GM12864 (cell line): ENCODE results near the gene PDE6B.
"Not testable (repeated sequence)": the region's sequence is repeated elsewhere in the genome, so short reads cannot be mapped to it uniquely, and the experiment has no call there.

Experiments used
- DNase-seq: peaks from one replicate; pipeline ENCODE4 v3.0.0-alpha.2; 2011; ENCODE audit warnings: low read depth
- H3K4me3 ChIP-seq: 2 replicates; pipeline ENCODE4 v1.5.1; 2011; ENCODE audit warnings: mild to moderate bottlenecking, low read depth, low read length, control low read depth
- CTCF ChIP-seq: IDR thresholded peaks from 2 replicates; pipeline ENCODE4 v1.5.1; 2011; ENCODE audit warnings: low read depth, mild to moderate bottlenecking, moderate library complexity, low read length, control low read depth, inconsistent platforms; ENCODE audit errors: missing control alignments

The PDE6B gene

GRCh38 chr4:589219-589963 is 36.0 kb upstream of the PDE6B start:
- H3K4me3 ChIP-seq = no peak overlapping the region
- no peak for DNase-seq
- no peak for TF ChIP-seq CTCF

GRCh38 chr4:590313-590841 is 35.0 kb upstream of the PDE6B start:
- no peak overlapping the region for H3K4me3 ChIP-seq
- TF ChIP-seq CTCF = no peak
- no peak for DNase-seq

- H3K4me3 ChIP-seq, DNase-seq: not testable (repeated sequence)
These were observed 33.2 kb upstream of the PDE6B start for GRCh38 chr4:592178-592577.

GRCh38 chr4:592825-593520 is 32.4 kb upstream of the PDE6B start:
- DNase-seq = no peak
- TF ChIP-seq CTCF = no peak

GRCh38 chr4:598925-599324 is 26.4 kb upstream of the PDE6B start:
- no peak for DNase-seq
- no peak overlapping the region for H3K4me3 ChIP-seq
- TF ChIP-seq CTCF = no peak

More at GRCh38 chr4:592825-593520, 32.4 kb upstream of the PDE6B start:
- H3K4me3 ChIP-seq = no peak overlapping the region

GRCh38 chr4:600166-600565 is 25.2 kb upstream of the PDE6B start:
- H3K4me3 ChIP-seq = no peak overlapping the region
- no peak for TF ChIP-seq CTCF
- DNase-seq = no peak

GRCh38 chr4:600850-601515 is 24.4 kb upstream of the PDE6B start:
- DNase-seq = no peak
- no peak for TF ChIP-seq CTCF
- no peak overlapping the region for H3K4me3 ChIP-seq
